Type B pancreatic cell (in vitro differentiated cells): ENCODE data around the gene YJEFN3. TPM values are rescaled to one million over a fixed set of nuclear protein-coding genes. Genes with fewer than 3 reads are reported as not detected.

Source experiments
- DNase-seq: peaks from one replicate; pipeline ENCODE4 v3.0.0; 2021; ENCODE audit warnings: mixed read lengths; ENCODE audit not compliant: unreplicated experiment; ENCODE audit errors: extremely low spot score
- H3K27ac Mint-ChIP-seq: 2 replicates; pipeline ENCODE4 v1.8.0; 2021; ENCODE audit warnings: mild to moderate bottlenecking, mixed read lengths
- H3K27me3 Mint-ChIP-seq: 2 replicates; pipeline ENCODE4 v1.8.0; 2021; ENCODE audit warnings: mixed read lengths
- H3K36me3 Mint-ChIP-seq: 2 replicates; pipeline ENCODE4 v1.8.0; 2021; ENCODE audit warnings: mixed read lengths
- H3K4me1 Mint-ChIP-seq: one replicate; pipeline ENCODE4 v1.8.0; 2021; ENCODE audit warnings: mixed read lengths; ENCODE audit not compliant: unreplicated experiment
- H3K4me3 Mint-ChIP-seq: 2 replicates; pipeline ENCODE4 v1.8.0; 2021; ENCODE audit warnings: mild to moderate bottlenecking, mixed read lengths
- H3K9me3 Mint-ChIP-seq: 2 replicates; pipeline ENCODE4 v1.8.0; 2021; ENCODE audit warnings: mixed read lengths
- total RNA-seq: library from RNA; stranded (reverse); gene quantifications from 2 replicates; pipeline ENCODE4 v1.2.1, GENCODE V29; 2021; ENCODE audit warnings: low replicate concordance
- TF ChIP-seq, protein P1 (sequence below): fragments of 200-600 bp; sonication (generic); conservative IDR thresholded peaks from 2 replicates; pipeline ENCODE4 v1.5.0; 2021; ENCODE audit warnings: antibody characterized with exemption, mild to moderate bottlenecking

YJEFN3 gene
- total RNA-seq, 1 donor from 2014 or later = 23.2 TPM

DNA sequence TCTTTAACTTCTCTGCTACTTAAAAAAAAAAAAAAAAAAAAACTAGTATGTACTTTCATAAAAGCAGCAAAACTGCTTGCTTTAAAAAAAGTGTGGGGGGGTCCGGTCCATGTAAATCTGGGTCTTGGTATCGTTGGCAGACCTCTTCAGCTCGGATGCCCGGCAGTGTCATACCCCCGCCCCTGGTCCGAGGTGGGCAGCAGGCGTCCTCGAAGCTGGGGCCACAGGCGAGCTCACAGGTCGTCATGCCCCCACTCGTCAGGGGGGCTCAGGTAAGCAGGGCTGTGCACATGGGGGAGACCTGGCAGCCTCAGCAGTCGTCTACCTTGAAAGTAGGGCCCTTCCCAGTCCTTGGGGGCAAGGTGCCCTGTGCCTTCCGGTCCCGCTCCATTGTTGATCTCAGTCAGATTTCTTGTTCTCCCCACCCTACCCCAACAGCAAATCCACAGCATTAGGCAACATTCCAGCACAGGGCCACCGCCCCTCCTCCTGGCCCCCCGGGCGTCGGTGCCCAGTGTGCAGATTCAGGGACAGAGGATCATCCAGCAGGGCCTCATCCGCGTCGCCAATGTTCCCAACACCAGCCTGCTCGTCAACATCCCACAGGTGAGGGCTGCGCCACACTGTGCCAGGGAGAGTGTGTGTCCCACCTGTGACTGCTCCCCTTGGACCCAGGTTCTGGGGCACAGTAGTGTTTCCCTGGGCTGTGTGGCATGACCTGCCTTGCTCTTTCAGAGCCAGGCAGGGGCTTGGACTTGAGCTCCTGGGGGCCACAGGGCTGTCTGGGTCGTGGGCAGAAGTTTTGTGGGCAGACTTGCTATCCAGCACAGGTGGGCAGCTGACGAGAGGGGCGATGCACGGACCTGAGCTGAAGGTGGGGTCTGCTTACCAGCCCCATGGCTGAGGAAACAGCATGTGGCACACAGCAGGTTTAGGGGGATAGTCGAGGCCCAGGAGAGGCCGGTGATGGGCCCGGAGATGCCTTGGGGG lies 32.8 kb upstream of the YJEFN3 start:
- Mint-ChIP-seq H3K4me1 (no peaks in the 10 kb centered on the region), H3K36me3 (no peaks in the 10 kb centered on the region), H3K27me3 (no peaks in the 10 kb centered on the region), H3K9me3 (no peaks in the 10 kb centered on the region), H3K4me3 (no peak overlapping the region), H3K27ac (no peak overlapping the region)
- TF ChIP-seq, protein P1, sequence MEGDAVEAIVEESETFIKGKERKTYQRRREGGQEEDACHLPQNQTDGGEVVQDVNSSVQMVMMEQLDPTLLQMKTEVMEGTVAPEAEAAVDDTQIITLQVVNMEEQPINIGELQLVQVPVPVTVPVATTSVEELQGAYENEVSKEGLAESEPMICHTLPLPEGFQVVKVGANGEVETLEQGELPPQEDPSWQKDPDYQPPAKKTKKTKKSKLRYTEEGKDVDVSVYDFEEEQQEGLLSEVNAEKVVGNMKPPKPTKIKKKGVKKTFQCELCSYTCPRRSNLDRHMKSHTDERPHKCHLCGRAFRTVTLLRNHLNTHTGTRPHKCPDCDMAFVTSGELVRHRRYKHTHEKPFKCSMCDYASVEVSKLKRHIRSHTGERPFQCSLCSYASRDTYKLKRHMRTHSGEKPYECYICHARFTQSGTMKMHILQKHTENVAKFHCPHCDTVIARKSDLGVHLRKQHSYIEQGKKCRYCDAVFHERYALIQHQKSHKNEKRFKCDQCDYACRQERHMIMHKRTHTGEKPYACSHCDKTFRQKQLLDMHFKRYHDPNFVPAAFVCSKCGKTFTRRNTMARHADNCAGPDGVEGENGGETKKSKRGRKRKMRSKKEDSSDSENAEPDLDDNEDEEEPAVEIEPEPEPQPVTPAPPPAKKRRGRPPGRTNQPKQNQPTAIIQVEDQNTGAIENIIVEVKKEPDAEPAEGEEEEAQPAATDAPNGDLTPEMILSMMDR = no peak
- DNase-seq = no peak

DNA sequence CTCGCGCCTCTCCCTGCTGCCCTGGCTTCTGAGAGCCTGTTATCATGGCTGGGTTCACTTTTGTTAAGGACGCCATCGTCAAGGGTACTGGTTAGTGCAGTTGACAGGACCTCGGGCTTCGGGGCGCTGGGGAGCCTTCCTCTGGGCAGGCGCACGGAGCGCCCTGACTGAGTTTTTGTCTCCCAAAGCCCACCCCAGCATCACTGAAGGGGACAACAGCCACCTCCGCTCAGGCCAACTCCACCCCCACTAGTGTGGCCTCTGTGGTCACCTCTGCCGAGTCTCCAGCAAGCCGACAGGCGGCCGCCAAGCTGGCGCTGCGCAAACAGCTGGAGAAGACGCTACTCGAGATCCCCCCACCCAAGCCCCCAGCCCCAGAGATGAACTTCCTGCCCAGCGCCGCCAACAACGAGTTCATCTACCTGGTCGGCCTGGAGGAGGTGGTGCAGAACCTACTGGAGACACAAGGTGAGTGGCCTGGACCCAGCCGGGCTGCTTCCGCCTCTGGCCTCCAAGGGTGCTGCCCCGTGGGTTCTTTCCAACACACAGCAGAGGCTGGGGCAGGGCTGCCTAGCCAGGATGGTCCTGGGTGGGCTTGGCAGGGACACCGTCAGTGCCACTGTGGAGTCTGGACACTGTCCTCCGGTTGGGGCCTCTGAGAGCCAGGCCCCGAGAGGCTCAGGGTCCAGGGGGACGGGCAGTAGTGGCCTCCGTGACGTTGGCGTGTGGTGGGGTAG lies 30.3 kb upstream of the YJEFN3 start:
- Mint-ChIP-seq H3K9me3 (no peaks in the 10 kb centered on the region), H3K4me3 (no peak overlapping the region), H3K27ac (no peak overlapping the region), H3K36me3 (no peaks in the 10 kb centered on the region), H3K4me1 (no peaks in the 10 kb centered on the region), H3K27me3 (no peaks in the 10 kb centered on the region)
- DNase-seq = no peak
- TF ChIP-seq, protein P1 = no peak

DNA sequence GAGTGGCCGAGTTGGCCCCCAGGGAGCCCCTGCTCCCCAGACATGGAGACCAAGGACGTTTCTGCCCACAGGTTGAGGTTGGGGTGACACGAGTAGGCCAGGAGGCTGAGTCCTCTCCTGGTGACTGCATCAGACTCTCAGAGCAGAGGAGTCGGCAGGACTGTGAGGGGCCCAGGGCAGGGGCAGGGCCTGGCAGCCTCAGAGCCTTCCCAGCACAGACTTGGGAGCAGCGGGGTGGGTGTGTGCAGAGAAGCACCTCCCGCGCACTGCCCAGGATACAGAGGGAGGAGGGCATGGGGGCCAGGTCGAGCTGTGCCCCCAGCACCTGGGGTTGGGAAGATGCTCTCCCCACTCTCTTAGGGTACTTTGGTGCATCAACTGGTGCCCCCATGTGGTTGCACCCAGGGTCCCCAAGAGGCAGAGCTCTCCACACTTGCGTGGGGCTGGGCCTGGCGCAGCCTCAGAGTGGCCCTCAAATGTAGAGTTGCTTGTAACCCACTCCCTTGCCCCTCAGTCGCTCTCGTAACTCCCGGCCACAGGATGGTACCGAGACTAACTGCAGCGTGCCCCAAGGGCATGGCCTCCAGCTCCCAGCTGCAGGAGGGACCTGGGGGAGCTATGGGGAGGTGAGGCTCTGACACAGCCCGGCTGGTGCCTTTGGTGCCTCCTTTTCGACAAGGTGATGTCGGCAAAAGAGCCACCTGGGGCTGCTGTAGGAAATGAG lies 29.3 kb upstream of the YJEFN3 start:
- no peaks in the 10 kb centered on the region for H3K4me1 Mint-ChIP-seq
- TF ChIP-seq, protein P1 = no peak
- no peaks in the 10 kb centered on the region for H3K36me3 Mint-ChIP-seq
- DNase-seq = no peak
- H3K27ac Mint-ChIP-seq = no peak overlapping the region
- no peaks in the 10 kb centered on the region for H3K27me3 Mint-ChIP-seq
- no peak overlapping the region for H3K4me3 Mint-ChIP-seq
- no peaks in the 10 kb centered on the region for H3K9me3 Mint-ChIP-seq

DNA sequence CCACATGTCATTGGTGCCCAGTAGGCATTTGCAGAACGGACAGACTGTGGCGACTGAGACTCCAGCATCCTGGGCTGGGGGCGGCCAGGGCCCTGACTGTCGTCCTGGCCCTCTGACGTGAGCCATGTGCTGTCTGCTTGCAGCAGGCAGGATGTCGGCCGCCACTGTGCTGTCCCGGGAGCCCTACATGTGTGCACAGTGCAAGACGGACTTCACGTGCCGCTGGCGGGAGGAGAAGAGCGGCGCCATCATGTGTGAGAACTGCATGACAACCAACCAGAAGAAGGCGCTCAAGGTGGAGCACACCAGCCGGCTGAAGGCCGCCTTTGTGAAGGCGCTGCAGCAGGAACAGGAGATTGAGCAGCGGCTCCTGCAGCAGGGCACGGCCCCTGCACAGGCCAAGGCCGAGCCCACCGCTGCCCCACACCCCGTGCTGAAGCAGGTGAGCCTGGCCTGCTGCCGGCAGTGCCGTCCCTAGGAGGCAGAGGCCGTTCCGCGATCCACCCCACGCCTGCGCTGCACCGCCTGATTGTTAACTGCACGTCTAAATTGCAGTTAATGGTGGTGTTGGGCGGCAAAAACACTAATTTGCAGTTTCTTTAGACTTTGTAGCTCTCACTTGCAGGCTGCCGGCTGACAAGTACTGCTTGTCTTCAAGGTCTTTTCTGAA lies 27.6 kb upstream of the YJEFN3 start:
- DNase-seq = no peak
- TF ChIP-seq, protein P1 = no peak
- Mint-ChIP-seq H3K4me3 (no peak overlapping the region), H3K4me1 (no peaks in the 10 kb centered on the region), H3K27me3 (no peaks in the 10 kb centered on the region), H3K36me3 (no peaks in the 10 kb centered on the region), H3K9me3 (no peaks in the 10 kb centered on the region), H3K27ac (no peak overlapping the region)

DNA sequence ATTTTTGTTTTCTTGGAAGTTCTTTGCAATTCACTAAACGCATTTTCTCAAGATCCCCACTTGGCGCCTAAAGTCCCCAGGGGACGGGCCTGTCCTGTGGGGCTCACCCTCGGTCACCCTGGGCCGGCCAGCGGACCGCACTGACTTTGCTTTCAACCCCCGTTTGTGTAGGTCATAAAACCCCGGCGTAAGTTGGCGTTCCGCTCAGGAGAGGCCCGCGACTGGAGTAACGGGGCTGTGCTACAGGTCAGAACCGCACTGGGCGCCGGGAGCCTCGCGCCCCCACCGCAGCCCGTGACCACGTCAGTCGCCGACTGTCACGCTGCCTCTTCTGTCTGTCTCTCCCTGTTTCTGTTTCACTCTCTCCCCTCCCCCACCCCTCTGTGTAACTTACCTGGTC lies 26.9 kb upstream of the YJEFN3 start:
- H3K4me3 Mint-ChIP-seq = no peak overlapping the region
- no peak for DNase-seq
- TF ChIP-seq, protein P1 = no peak
- no peaks in the 10 kb centered on the region for H3K4me1 Mint-ChIP-seq
- H3K36me3 Mint-ChIP-seq = peaks cover 5% of the 10 kb centered on the region
- no peak overlapping the region for H3K27ac Mint-ChIP-seq
- H3K27me3 Mint-ChIP-seq = no peaks in the 10 kb centered on the region
- no peaks in the 10 kb centered on the region for H3K9me3 Mint-ChIP-seq
